WERI-Rb-1 (cell line): Measurements from ENCODE around the gene SLC47A2.
"Not testable (repeated sequence)": the region's sequence is repeated elsewhere in the genome, so short reads cannot be mapped to it uniquely, and the experiment has no call there.

ENCODE experiments used
- DNase-seq: peaks from one replicate; pipeline ENCODE4 v3.0.0-alpha.2; 2020
- H3K27ac ChIP-seq: fragments of 250-450 bp; sonication (Bioruptor Pico); 2 replicates; pipeline ENCODE4 v1.5.1; 2020; ENCODE audit warnings: mild to moderate bottlenecking, moderate library complexity
- H3K27me3 ChIP-seq: fragments of 250-450 bp; sonication (Bioruptor Pico); 2 replicates; pipeline ENCODE4 v1.5.1; 2021; ENCODE audit warnings: mild to moderate bottlenecking, low read depth, moderate library complexity; ENCODE audit not compliant: insufficient read depth, severe bottlenecking
- H3K36me3 ChIP-seq: fragments of 250-450 bp; sonication (Bioruptor Pico); 2 replicates; pipeline ENCODE4 v1.5.1; 2020; ENCODE audit warnings: mild to moderate bottlenecking, moderate library complexity
- H3K4me3 ChIP-seq: 2 replicates; pipeline ENCODE4 v1.5.1; 2011; ENCODE audit warnings: low read depth, mild to moderate bottlenecking, control low read depth, low read length
- H3K9me3 ChIP-seq: fragments of 250-450 bp; sonication (Bioruptor Pico); 2 replicates; pipeline ENCODE4 v1.5.1; 2021; ENCODE audit warnings: mild to moderate bottlenecking, moderate library complexity; ENCODE audit not compliant: severe bottlenecking
- CTCF ChIP-seq: IDR thresholded peaks from 2 replicates; pipeline ENCODE4 v1.5.1; 2011; ENCODE audit warnings: low read depth, mild to moderate bottlenecking, control low read depth, inconsistent platforms, low read length

SLC47A2 gene, protein sequence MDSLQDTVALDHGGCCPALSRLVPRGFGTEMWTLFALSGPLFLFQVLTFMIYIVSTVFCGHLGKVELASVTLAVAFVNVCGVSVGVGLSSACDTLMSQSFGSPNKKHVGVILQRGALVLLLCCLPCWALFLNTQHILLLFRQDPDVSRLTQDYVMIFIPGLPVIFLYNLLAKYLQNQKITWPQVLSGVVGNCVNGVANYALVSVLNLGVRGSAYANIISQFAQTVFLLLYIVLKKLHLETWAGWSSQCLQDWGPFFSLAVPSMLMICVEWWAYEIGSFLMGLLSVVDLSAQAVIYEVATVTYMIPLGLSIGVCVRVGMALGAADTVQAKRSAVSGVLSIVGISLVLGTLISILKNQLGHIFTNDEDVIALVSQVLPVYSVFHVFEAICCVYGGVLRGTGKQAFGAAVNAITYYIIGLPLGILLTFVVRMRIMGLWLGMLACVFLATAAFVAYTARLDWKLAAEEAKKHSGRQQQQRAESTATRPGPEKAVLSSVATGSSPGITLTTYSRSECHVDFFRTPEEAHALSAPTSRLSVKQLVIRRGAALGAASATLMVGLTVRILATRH

DNA sequence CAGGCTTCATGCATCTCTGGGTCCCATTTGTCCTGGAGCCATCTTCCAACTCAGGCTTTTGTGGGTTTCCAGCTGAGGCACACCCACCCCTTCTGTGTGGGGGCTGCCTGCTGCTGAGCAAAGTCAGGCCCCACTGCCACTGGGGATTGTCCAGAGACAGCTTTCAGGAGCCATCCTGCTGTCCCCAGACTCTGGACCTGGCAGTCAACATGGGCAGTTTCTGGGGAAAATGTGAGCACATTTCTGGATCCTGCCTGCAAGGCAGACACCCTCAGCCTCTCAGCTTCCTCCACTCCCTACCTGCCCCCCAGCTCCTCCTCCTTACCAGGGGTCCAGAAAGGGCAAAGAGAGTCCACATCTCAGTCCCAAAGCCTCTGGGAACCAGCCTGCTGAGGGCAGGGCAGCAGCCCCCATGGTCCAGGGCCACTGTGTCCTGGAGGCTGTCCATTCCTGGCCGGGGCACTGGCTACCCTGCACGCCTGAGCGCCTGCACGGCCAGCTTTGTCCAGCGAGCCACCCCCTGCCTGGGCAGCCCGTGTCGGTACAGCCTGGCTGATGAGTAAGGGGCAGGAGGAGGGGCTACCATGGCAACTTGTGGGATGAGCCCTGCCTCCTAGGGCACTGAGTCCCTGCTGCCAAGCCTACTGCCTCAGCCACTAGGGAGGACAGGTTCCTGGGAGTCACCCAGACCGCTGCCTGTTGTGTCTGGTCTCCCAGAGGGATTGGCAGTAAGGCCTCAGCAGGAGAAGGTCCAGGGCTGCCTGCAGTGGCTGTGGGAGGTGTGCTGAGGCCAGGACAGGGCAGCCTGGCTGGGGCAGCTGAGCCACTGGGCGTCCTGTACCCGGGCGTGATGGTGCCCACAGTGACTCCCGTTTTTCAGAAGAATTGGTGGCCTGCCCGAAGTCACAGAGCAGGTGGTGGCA is at the start of gene SLC47A2:
TSS of gene SLC47A2 (minus strand) at position 477 of the 923 bp plus-strand sequence. CDS start at position 448, 29 bp downstream.
- H3K9me3 ChIP-seq, result no peaks in the 10 kb centered on the region
- no peaks in the 10 kb centered on the region for H3K27me3 ChIP-seq
- H3K36me3 ChIP-seq, result no peaks in the 10 kb centered on the region
- TF ChIP-seq CTCF, result no peak
- no peak within 1 kb of the TSS for H3K27ac ChIP-seq
- no peak for DNase-seq
- H3K4me3 ChIP-seq, result no peak within 1 kb of the TSS

GRCh38 chr17:19766016-19766415 is 49.6 kb upstream of the SLC47A2 start:
- Histone ChIP-seq H3K27ac (no peak overlapping the region), H3K36me3 (no peaks in the 10 kb centered on the region), H3K27me3 (no peaks in the 10 kb centered on the region), H3K9me3 (no peaks in the 10 kb centered on the region), H3K4me3 (no peak overlapping the region)
- no peak for TF ChIP-seq CTCF
- no peak for DNase-seq

DNA sequence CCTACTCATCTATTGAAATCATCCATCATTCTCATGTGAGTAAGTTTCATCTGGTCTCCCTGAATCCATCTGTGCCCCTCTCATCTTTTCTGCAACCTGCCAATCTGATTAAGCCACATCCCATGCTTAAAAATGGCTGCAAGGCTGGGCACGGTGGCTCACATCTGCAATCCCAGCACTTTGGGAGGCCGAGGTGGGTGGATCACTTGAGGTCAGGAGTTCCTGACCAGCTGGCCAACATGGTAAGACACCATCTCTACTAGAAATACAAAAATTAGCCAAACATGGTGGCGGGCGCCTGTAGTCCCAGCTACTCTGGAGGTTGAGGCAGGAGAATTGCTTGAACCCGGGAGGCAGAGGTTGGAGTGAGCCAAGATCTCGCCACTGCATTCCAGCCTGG is 47.6 kb upstream of the SLC47A2 start:
- DNase-seq, result not testable (repeated sequence)
- peak overlapping the region; percentile 17; the same call in 1 of the 2 replicates for H3K27ac ChIP-seq

DNA sequence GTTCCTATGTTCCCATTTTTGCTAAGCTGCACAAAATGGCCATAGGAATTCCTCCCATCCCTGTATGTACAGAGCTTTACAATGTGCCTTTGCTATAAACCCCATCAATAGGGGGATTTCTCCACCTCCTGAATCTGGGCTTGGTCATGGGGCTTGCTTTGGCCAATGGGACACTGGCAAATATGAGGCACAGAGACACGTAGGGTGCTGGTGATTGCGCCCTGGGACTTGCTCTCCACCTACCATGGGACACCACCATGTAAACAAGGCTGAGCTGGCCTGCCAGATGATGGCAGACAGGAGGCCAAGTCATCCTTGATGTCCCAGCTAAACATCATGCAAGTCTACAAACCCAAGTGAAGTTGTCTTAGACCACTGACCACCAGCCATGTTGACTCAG is 47.0 kb upstream of the SLC47A2 start:
- no peak overlapping the region for H3K27ac ChIP-seq
- H3K36me3 ChIP-seq, result no peaks in the 10 kb centered on the region
- DNase-seq, result no peak
- H3K9me3 ChIP-seq, result no peaks in the 10 kb centered on the region
- no peaks in the 10 kb centered on the region for H3K27me3 ChIP-seq
- TF ChIP-seq CTCF, result no peak
- no peak overlapping the region for H3K4me3 ChIP-seq

More for the DNA sequence above, 47.6 kb upstream of the SLC47A2 start:
- not testable (repeated sequence) for H3K4me3 ChIP-seq, H3K36me3 ChIP-seq, H3K27me3 ChIP-seq, H3K9me3 ChIP-seq

DNA sequence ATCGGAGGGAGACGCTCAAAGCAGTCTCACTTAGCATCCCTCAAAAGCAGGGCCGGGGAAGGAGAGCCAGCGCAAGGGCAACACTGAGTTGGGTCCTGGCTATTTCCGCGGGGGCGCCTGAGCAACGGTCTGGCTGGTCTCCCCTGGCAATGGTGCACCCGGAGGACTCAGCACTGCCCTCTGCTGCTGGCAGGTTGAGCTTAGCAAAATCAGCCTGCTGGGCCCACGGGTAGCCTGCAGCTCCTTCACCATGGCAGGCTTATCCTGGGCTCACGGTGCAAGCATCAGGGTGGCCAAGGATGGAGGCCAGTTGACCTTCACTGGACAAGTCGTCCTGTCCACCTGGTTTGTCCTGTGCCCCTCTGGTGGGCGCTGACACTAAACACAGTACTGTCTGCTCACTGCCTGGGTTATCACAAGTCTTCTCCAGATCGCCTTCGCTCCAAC is 46.2 kb upstream of the SLC47A2 start:
- no peaks in the 10 kb centered on the region for H3K36me3 ChIP-seq
- no peak overlapping the region for H3K27ac ChIP-seq
- H3K27me3 ChIP-seq, result no peaks in the 10 kb centered on the region
- H3K9me3 ChIP-seq, result no peaks in the 10 kb centered on the region
- TF ChIP-seq CTCF, result peak; percentile 97
- no peak overlapping the region for H3K4me3 ChIP-seq
- DNase-seq, result peak; percentile 84

DNA sequence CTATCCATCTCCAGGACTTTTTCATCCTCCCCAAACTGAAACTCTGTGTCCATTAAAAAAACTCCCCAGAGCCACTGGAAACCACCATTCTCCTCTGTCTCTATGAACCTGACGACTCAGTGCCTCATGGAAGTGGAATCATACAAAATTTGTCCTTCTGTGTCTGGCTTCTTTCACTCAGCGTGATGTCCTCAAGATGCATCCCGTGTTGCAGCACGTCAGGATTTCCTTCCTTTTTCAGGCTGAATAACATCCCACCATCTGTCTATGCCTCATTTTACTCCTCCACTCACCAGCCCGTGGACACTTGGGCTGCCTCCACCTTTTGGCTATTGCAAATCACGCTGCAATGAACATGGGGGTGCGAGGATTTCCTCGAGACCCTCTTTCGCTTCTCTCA is 44.4 kb upstream of the SLC47A2 start:
- no peaks in the 10 kb centered on the region for H3K27me3 ChIP-seq
- H3K36me3 ChIP-seq, result no peaks in the 10 kb centered on the region
- H3K9me3 ChIP-seq, result no peaks in the 10 kb centered on the region
- H3K4me3 ChIP-seq, result no peak overlapping the region
- no peak for TF ChIP-seq CTCF
- H3K27ac ChIP-seq, result no peak overlapping the region
- DNase-seq, result no peak
